IMR-90 (cell line): Measurements from ENCODE around the gene GRAMD2A. TPM values are rescaled to one million over a fixed set of nuclear protein-coding genes. Genes with fewer than 3 reads are reported as not detected.
A peak's percentile ranks its signal among the peaks of the same experiment; 100 is the strongest.

ENCODE experiments used
- ATAC-seq: fragments of 200-7000 bp; cut with Tn5 transposase; 2 replicates; pipeline ENCODE4 v1.9.1; 2020; ENCODE audit warnings: low read depth, mild to moderate bottlenecking, moderate library complexity
- BruUV-seq: library from RNA; stranded (reverse); fragments of 400-500 nt; replicated peaks from 2 replicates; lab custom pipeline; 2021; lab: Mats Ljungman, UMichigan
- CTCF ChIA-PET: fragments of 300-600 bp; formaldehyde crosslinking; extraction: SDS; loops from one replicate; lab custom pipeline; 2021; ENCODE audit warnings: antibody characterized with exemption; lab: Yijun Ruan, JAX
- POLR2A ChIA-PET: fragments of 300-600 bp; sonication (Branson Sonifier 250); formaldehyde crosslinking; loops from one replicate; lab custom pipeline; 2022; ENCODE audit warnings: antibody characterized with exemption; ENCODE audit not compliant: unreplicated experiment; lab: Charles Lee
- DNase-seq: peaks from one replicate; pipeline ENCODE4 v3.0.0; 2013
- H2AFZ ChIP-seq: replicated peaks from 2 replicates; pipeline ENCODE3; 2013; ENCODE audit warnings: low read length, mild to moderate bottlenecking; ENCODE audit not compliant: poor library complexity
- H2AK5ac ChIP-seq: 2 replicates; pipeline ENCODE4 v1.6.1; 2013; ENCODE audit warnings: low read depth, low read length, inconsistent platforms
- H2AK9ac ChIP-seq: replicated peaks from 2 replicates; pipeline ENCODE3; 2013; ENCODE audit warnings: mild to moderate bottlenecking, low read depth, low read length, moderate library complexity; ENCODE audit not compliant: poor library complexity
- H2BK120ac ChIP-seq: 2 replicates; pipeline ENCODE4 v1.6.1; 2013; ENCODE audit warnings: low read depth, low read length, inconsistent platforms
- H2BK15ac ChIP-seq: 3 replicates; pipeline ENCODE4 v1.6.1; 2013; ENCODE audit warnings: low read depth, low read length, inconsistent platforms
- H2BK20ac ChIP-seq: 2 replicates; pipeline ENCODE4 v1.6.1; 2013; ENCODE audit warnings: low read depth, mild to moderate bottlenecking, inconsistent platforms, low read length, moderate library complexity
- H2BK5ac ChIP-seq: 2 replicates; pipeline ENCODE4 v1.6.1; 2013; ENCODE audit warnings: mild to moderate bottlenecking, low read depth, low read length, inconsistent platforms; ENCODE audit not compliant: poor library complexity, severe bottlenecking
- H3K14ac ChIP-seq: replicated peaks from 2 replicates; pipeline ENCODE4 v1.6.1; 2013; ENCODE audit warnings: low read depth, low read length, inconsistent platforms
- H3K18ac ChIP-seq: 2 replicates; pipeline ENCODE4 v1.6.1; 2013; ENCODE audit warnings: low read depth, low read length, control low read depth
- H3K23ac ChIP-seq: 2 replicates; pipeline ENCODE4 v1.6.1; 2013; ENCODE audit warnings: low read depth, low read length, inconsistent platforms
- H3K27ac ChIP-seq: 2 replicates; pipeline ENCODE4 v1.5.1; 2013; ENCODE audit warnings: mild to moderate bottlenecking, control low read depth, low read length; ENCODE audit not compliant: insufficient read depth
- H3K27me3 ChIP-seq: 2 replicates; pipeline ENCODE4 v1.6.1; 2013; ENCODE audit warnings: low read length; ENCODE audit not compliant: control insufficient read depth, insufficient read depth
- H3K36me3 ChIP-seq: 2 replicates; pipeline ENCODE4 v1.6.1; 2013; ENCODE audit warnings: low read length, mixed read lengths; ENCODE audit not compliant: control insufficient read depth, insufficient read depth
- H3K4ac ChIP-seq: 2 replicates; pipeline ENCODE4 v1.6.1; 2013; ENCODE audit warnings: low read depth, low read length, inconsistent platforms
- H3K4me1 ChIP-seq: 2 replicates; pipeline ENCODE4 v1.6.1; 2013; ENCODE audit warnings: low read length, mixed read lengths; ENCODE audit not compliant: control insufficient read depth, insufficient read depth
- H3K4me2 ChIP-seq: 2 replicates; pipeline ENCODE4 v1.6.1; 2013; ENCODE audit warnings: low read depth, mild to moderate bottlenecking, control low read depth, low read length, moderate library complexity
- H3K4me3 ChIP-seq: 2 replicates; pipeline ENCODE4 v1.5.1; 2013; ENCODE audit warnings: low read depth, mild to moderate bottlenecking, control low read depth, low read length, moderate library complexity; ENCODE audit not compliant: insufficient read depth
- H3K56ac ChIP-seq: 2 replicates; pipeline ENCODE4 v1.6.1; 2013; ENCODE audit warnings: low read length, inconsistent platforms; ENCODE audit not compliant: insufficient read depth; ENCODE audit errors: extremely low read depth
- H3K79me1 ChIP-seq, 2 experiments: 2 replicates each; pipeline ENCODE4 v1.6.1; 2013; ENCODE audit warnings: low read length in 2 of 2, inconsistent platforms in 1 of 2, low read depth in 1 of 2
- H3K9ac ChIP-seq: 2 replicates; pipeline ENCODE4 v1.6.1; 2013; ENCODE audit warnings: low read depth, low read length, control low read depth
- H3K9me1 ChIP-seq: 2 replicates; pipeline ENCODE4 v1.6.1; 2013; ENCODE audit warnings: low read length, inconsistent platforms; ENCODE audit not compliant: insufficient read depth
- H3K9me3 ChIP-seq: 2 replicates; pipeline ENCODE4 v1.6.1; 2013; ENCODE audit warnings: low read length; ENCODE audit not compliant: control insufficient read depth, insufficient read depth
- H4K20me1 ChIP-seq: 2 replicates; pipeline ENCODE4 v1.6.1; 2013; ENCODE audit warnings: low read length, inconsistent platforms; ENCODE audit not compliant: insufficient read depth
- H4K5ac ChIP-seq: 2 replicates; pipeline ENCODE4 v1.6.1; 2013; ENCODE audit warnings: mild to moderate bottlenecking, low read depth, low read length, control low read depth
- H4K8ac ChIP-seq, 2 experiments: 2 replicates each; pipeline ENCODE4 v1.6.1; 2013; ENCODE audit warnings: low read depth in 2 of 2, low read length in 2 of 2, control low read depth in 1 of 2, inconsistent platforms in 1 of 2
- H4K91ac ChIP-seq: 2 replicates; pipeline ENCODE4 v1.6.1; 2013; ENCODE audit warnings: low read depth, low read length, inconsistent platforms; ENCODE audit not compliant: insufficient read depth
- BHLHE40 ChIP-seq: fragments of 150-350 bp; IDR thresholded peaks from 2 replicates; pipeline ENCODE4 v1.6.1; 2016; ENCODE audit warnings: mild to moderate bottlenecking, low read depth, low read length
- CHD1 ChIP-seq: IDR thresholded peaks from 2 replicates; pipeline ENCODE4 v1.6.1; 2012; ENCODE audit warnings: low read depth, low read length, improper control_type of control experiment
- FOS ChIP-seq: fragments of 150-350 bp; IDR thresholded peaks from 2 replicates; pipeline ENCODE4 v1.6.1; 2016; ENCODE audit warnings: low read depth, low read length
- MAFK ChIP-seq: IDR thresholded peaks from 2 replicates; pipeline ENCODE4 v1.6.1; 2012; ENCODE audit warnings: low read depth, low read length, improper control_type of control experiment
- MAZ ChIP-seq: IDR thresholded peaks from 2 replicates; pipeline ENCODE4 v1.6.1; 2012; ENCODE audit warnings: low read depth, mild to moderate bottlenecking, low read length, improper control_type of control experiment, moderate library complexity, borderline replicate concordance
- NFE2L2 ChIP-seq: fragments of 150-350 bp; IDR thresholded peaks from 2 replicates; pipeline ENCODE4 v1.6.1; 2016; ENCODE audit warnings: low read depth, mild to moderate bottlenecking, low read length
- POLR2A ChIP-seq: IDR thresholded peaks from 2 replicates; pipeline ENCODE4 v1.6.1; 2012; ENCODE audit warnings: mild to moderate bottlenecking, low read depth, low read length
- RAD21 ChIP-seq: IDR thresholded peaks from 2 replicates; pipeline ENCODE4 v1.6.1; 2012; ENCODE audit warnings: low read length, improper control_type of control experiment
- RCOR1 ChIP-seq: IDR thresholded peaks from 2 replicates; pipeline ENCODE4 v1.6.1; 2012; ENCODE audit warnings: mild to moderate bottlenecking, low read length, improper control_type of control experiment; ENCODE audit not compliant: insufficient replicate concordance
- SMC3 ChIP-seq: fragments of 150-350 bp; IDR thresholded peaks from 2 replicates; pipeline ENCODE4 v1.6.1; 2016; ENCODE audit warnings: low read depth, mild to moderate bottlenecking, antibody characterized with exemption, low read length, moderate library complexity
- whole genome bisulfite sequencing, 2 experiments: methylation state at CpG; one replicate each; pipeline versions ENCODE4 v1.1.5 to v1.1.7; 2013; ENCODE audit warnings: missing lambda C conversion rate in 2 of 2; ENCODE audit not compliant: insufficient read length in 1 of 2; ENCODE audit errors: extremely low coverage in 2 of 2; 5-methylcytosine and 5-hydroxymethylcytosine counted together
- dilution Hi-C: fragments of 300-500 bp; cut with HindIII; formaldehyde crosslinking; loops from one replicate; pipeline ENCODE4 v1.14.3; 2018; ENCODE audit warnings: low sequenced_read_pairs; ENCODE audit not compliant: unreplicated experiment
- in situ Hi-C: fragments of 300-500 bp; cut with MboI; formaldehyde crosslinking; loops from 3 replicates; pipeline ENCODE4 v1.14.3; 2019; ENCODE audit warnings: low sequenced_read_pairs, inconsistent platforms, mixed read lengths
- intact Hi-C: fragments of 100-400 bp; cut with micrococcal nuclease; formaldehyde crosslinking; loops from 2 replicates; pipeline ENCODE4 v1.10.0; 2022
- polyA plus RNA-seq, 3 experiments: library from polyadenylated mRNA; depleted of rRNA; stranded (reverse); fragments of >200 nt; gene quantifications; 2 replicates each; pipeline ENCODE4 v1.2.3, GENCODE V29; 2012; ENCODE audit warnings: low replicate concordance in 1 of 3
- total RNA-seq: library from RNA; depleted of rRNA; stranded (reverse); fragments of >200 nt; gene quantifications from 2 replicates; pipeline ENCODE4 v1.2.3, GENCODE V29; 2012
- TF ChIP-seq, protein P1 (sequence below): fragments of 150-350 bp; IDR thresholded peaks from 2 replicates; pipeline ENCODE4 v1.6.1; 2017; ENCODE audit warnings: mild to moderate bottlenecking, antibody characterized with exemption, low read length, low read depth
- TF ChIP-seq, protein P2 (sequence below): conservative IDR thresholded peaks from 2 replicates; pipeline ENCODE4 v1.5.1; 2012; ENCODE audit warnings: mild to moderate bottlenecking, low read depth, low read length, improper control_type of control experiment
- TF ChIP-seq, protein P3 (sequence below): fragments of 150-350 bp; IDR thresholded peaks from 2 replicates; pipeline ENCODE4 v1.6.1; 2016; ENCODE audit warnings: low read depth, mild to moderate bottlenecking, low read length, moderate library complexity, borderline replicate concordance

The GRAMD2A gene
- total and polyA plus RNA-seq, 2 of the 4 experiments (the other 2 are of a cell fraction) = 0.14 to 0.18 TPM

DNA sequence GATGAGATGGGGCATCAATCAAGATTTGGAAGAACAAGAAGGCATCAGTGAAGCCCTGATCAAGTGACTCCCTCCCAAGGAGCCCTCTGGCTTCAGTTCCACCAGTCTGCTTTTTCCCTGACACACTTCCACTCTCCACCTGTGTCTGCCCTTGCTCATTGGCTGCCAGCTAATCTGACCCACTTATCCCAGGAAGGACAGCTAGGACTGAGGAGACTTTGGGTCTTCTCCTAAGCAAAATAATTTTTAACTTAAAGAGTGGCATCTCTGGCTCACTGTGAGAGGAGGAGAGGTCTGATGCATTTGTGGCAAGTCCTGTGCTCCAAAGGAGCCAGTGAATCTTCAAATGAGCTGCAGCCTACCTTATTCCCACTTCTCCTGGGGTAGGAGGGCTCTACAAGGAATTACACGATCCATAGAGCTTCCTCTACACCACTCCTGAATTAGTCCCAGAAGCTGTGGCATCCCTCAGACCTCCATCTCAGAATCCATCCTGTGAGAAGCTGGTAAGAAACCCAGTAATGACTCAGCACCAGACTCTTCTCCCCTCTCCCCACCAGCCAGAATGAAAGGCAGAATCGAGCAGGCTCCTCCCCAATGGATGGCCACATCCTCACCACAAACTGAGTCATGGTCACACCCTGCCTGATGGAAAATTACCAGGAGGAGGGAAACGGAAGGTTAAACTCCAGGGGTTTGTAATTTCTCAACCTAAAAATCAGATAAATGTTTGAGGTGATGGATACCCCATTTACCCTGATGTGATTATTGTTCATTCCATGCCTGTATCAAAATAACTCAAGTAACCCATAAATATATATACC is 39.7 kb upstream of the GRAMD2A start:
- DNase-seq = peak; percentile 98
- peak overlapping the region; percentile 39; the same call in 1 of the 2 replicates for H3K4me3 ChIP-seq
- peak overlapping the region; percentile 100 for H3K4ac ChIP-seq
- intact Hi-C loops = no loop called here
- peak overlapping the region; percentile 98 for H2BK5ac ChIP-seq
- peak overlapping the region; percentile 100 for H2AK5ac ChIP-seq
- CTCF ChIA-PET = interaction anchor here (1.0 kb wide), 1 partner anchor 10 kb away, joined by 3 read pairs; no protein-coding TSS in a partner anchor
- H4K8ac ChIP-seq = peak overlapping the region; percentile 91 to 99
- H3K36me3 ChIP-seq = peaks cover 14% of the 10 kb centered on the region
- no peaks in the 10 kb centered on the region for H4K20me1 ChIP-seq
- peaks cover 26% of the 10 kb centered on the region for H3K9me1 ChIP-seq
- dilution Hi-C loops = no loop called here
- no CpG with 5 or more reads among the region's 3 CpGs for WGBS, 2 experiments
- peaks cover 15 to 36% of the 10 kb centered on the region in 2 experiments; a peak in 3 of 4 replicates for H3K79me1 ChIP-seq
- peak overlapping the region; percentile 94 for H4K5ac ChIP-seq
- peak overlapping the region; percentile 87 for H3K4me2 ChIP-seq
- BruUV-seq = no TSS peak
- peak overlapping the region; percentile 16 for H2AFZ ChIP-seq
- peaks cover 15% of the 10 kb centered on the region for H3K4me1 ChIP-seq
- H2BK120ac ChIP-seq = peak overlapping the region; percentile 99
- H2AK9ac ChIP-seq = peak overlapping the region; percentile 98
- H3K23ac ChIP-seq = peak overlapping the region; percentile 100
- peak overlapping the region; percentile 99 for H4K91ac ChIP-seq
- H3K27ac ChIP-seq = peak overlapping the region; percentile 94
- peak; percentile 95 for ATAC-seq
- POLR2A ChIA-PET = interaction anchor here (1.1 to 1.2 kb wide), 2 partner anchors 10 to 42 kb away, joined by 3 to 12 read pairs; no protein-coding TSS in a partner anchor
- in situ Hi-C loops = no loop called here
- H3K18ac ChIP-seq = peak overlapping the region; percentile 95
- no peaks in the 10 kb centered on the region for H3K9me3 ChIP-seq
- H3K56ac ChIP-seq = peak overlapping the region; percentile 99
- H3K9ac ChIP-seq = peak overlapping the region; percentile 83
- H3K14ac ChIP-seq = peak overlapping the region; percentile 100
- peak overlapping the region; percentile 97 for H2BK15ac ChIP-seq
- H2BK20ac ChIP-seq = peak overlapping the region; percentile 99
- no peaks in the 10 kb centered on the region for H3K27me3 ChIP-seq
- TF ChIP-seq POLR2A (peak; percentile 88), CHD1 (no peak), RAD21 (no peak), BHLHE40 (peak; percentile 35; the same call in 1 of the 2 replicates), RCOR1 (no peak), NFE2L2 (peak; percentile 97), MAFK (peak; percentile 73), SMC3 (no peak), MAZ (peak; percentile 74; the same call in 1 of the 2 replicates), FOS (peak; percentile 81)
- TF ChIP-seq, protein P1, sequence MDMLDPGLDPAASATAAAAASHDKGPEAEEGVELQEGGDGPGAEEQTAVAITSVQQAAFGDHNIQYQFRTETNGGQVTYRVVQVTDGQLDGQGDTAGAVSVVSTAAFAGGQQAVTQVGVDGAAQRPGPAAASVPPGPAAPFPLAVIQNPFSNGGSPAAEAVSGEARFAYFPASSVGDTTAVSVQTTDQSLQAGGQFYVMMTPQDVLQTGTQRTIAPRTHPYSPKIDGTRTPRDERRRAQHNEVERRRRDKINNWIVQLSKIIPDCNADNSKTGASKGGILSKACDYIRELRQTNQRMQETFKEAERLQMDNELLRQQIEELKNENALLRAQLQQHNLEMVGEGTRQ = no peak
- TF ChIP-seq, protein P2, sequence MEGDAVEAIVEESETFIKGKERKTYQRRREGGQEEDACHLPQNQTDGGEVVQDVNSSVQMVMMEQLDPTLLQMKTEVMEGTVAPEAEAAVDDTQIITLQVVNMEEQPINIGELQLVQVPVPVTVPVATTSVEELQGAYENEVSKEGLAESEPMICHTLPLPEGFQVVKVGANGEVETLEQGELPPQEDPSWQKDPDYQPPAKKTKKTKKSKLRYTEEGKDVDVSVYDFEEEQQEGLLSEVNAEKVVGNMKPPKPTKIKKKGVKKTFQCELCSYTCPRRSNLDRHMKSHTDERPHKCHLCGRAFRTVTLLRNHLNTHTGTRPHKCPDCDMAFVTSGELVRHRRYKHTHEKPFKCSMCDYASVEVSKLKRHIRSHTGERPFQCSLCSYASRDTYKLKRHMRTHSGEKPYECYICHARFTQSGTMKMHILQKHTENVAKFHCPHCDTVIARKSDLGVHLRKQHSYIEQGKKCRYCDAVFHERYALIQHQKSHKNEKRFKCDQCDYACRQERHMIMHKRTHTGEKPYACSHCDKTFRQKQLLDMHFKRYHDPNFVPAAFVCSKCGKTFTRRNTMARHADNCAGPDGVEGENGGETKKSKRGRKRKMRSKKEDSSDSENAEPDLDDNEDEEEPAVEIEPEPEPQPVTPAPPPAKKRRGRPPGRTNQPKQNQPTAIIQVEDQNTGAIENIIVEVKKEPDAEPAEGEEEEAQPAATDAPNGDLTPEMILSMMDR = no peak
- TF ChIP-seq, protein P3, sequence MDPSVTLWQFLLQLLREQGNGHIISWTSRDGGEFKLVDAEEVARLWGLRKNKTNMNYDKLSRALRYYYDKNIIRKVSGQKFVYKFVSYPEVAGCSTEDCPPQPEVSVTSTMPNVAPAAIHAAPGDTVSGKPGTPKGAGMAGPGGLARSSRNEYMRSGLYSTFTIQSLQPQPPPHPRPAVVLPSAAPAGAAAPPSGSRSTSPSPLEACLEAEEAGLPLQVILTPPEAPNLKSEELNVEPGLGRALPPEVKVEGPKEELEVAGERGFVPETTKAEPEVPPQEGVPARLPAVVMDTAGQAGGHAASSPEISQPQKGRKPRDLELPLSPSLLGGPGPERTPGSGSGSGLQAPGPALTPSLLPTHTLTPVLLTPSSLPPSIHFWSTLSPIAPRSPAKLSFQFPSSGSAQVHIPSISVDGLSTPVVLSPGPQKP = no peak
